Nucleus accumbens (tissue), 56 donors: ENCODE results near the gene WDR27.
"Not testable (repeated sequence)": the region's sequence is repeated elsewhere in the genome, so short reads cannot be mapped to it uniquely, and the experiment has no call there.

Experiments
- DNase-seq, 56 donors: peaks; one replicate each; lab custom pipeline; 2025; lab: John Stamatoyannopoulos, UW

WDR27 gene

DNA sequence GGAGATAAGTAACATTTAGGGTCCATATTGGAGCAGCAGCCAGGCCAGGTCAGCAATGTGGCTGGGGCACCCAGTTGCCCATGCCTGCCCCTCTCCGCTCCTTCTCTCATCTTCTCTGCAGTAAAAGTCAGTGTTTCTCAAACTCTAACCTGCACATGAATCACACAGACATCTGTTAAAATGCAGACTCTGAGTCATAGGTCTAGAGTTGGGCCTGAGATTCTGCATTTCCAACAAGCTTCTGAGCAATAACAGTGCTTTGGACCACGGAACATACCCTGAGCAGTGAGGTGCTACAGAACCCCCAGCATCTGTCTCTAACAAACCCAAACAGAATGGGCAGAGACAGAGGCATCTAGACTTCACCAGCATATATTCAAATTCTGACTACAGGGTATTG is 12.3 kb upstream of the WDR27 start:
- DNase-seq: no peak

DNA sequence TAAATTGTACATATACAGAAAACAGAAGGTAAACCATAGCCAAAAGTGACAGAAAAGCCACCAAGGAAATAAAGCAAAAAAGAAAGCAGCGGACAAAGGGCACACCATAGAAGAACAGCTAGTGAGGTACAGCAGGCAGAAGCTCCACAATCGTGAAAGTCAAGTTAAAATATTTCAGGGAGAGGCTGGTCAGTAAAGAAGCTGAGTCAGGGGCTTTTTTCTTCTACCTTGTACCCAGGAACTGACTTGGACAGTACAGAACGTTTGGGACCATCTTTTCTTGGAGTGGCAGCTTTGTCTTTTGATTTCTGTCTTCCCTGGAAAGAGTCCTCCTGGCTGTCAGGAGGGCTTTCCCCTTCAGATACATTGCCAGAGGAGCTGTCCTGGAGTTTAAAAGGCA is 8.2 kb upstream of the WDR27 start:
- DNase-seq: no peak

DNA sequence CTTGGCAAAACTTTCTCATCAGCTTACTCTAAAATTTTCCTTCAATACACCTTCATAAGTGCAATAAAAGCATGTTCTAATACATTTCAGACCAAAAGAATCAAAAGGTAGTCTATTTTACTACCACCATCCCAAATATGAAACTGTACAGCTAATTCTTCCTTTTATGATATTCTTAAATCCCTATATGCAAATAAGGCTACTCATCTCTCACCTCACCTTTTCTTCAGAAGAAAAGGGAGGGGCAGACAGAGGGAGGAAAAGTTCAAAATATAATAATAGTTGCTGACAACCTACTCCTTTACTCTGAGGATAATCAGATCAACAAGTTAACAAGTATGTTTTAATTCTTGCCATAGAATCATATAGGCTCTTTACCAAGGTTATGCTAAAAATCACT is 7.5 kb upstream of the WDR27 start:
- DNase-seq: no peak

- DNase-seq: no peak
These were observed 5.9 kb upstream of the WDR27 start for GRCh38 chr6:169707772-169708171.

GRCh38 chr6:169702840-169703246 is 1.0 kb upstream of the WDR27 start:
- no peak for DNase-seq

DNA sequence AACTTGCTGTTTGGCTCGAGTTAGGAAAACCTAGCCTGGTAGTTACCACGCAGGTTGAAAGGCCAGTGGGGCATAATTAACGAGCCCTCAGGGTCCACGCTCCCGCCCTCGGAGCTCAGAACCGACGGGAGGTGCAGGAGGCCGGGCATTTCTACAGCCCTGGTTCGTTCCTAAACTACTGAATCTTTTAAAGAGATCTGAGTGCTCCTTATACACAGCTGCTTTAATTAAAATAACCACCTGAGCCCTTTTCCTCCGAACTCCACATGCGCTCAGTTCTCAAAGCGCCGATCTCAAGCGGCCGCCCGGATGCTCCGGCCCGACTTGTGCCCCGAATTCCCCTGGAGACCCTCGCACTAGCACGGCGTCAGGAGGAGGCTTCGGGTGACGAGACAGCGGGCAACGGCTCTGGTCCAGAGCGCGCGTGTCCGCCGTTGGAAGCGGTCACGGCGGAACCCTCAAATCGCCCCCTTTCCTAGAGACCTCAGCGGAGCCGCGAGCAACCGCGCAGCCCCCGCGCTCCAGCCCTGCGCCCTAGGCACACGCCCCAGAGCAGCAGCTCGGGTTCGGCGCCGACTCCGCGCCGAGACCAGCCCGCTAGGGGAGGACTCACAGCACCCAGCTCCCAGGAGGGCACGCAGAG is 397 bp downstream of the WDR27 start:
- DNase-seq: peak in 6 of 56 donors; percentile 20 to 57 (median 32)

DNA sequence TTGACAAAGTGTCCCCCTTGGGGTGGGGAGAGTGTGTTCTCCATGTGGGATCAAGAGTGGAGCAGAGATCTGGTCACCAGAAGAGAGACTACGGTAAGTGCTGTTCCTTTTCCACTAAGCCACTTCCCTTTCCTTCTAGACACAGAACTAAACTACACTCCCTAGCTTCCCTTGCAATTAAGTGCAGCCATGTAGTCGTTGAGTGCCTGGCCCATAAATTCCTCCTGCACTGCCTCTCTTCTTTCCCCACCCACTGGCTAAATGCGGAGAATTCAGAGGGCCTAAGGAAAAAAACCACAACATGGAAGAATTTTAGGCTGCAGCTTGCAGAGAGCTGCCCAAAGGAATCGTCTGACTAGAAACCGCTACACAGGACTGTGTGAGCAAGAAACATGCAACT is 1.5 kb downstream of the WDR27 start:
- no peak for DNase-seq

- DNase-seq: not testable (repeated sequence)
These were observed 4.7 kb downstream of the WDR27 start for GRCh38 chr6:169697115-169697514.

DNA sequence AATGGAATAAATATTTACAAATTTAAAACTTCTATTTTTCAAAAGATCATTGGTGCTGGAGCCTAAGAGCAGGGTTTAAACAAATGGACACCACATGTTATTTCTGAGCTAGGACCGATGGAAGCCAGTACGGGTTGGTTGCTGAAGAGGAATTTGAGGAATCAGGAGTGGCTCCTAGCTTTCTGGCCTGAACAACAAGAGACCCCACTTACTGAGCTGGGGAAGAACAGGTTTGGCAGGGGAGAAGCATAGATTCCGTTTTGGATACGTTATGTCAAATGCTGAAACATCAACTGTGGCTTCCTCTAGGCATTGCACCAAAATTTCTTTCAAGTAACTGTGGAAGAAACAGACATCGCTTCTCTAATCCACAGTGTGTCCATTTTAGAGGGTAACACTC is 6.7 kb downstream of the WDR27 start:
- DNase-seq: no peak

GRCh38 chr6:169692516-169692915 is 9.3 kb downstream of the WDR27 start:
- no peak for DNase-seq

- DNase-seq: no peak
These were observed 10.6 kb downstream of the WDR27 start for GRCh38 chr6:169691260-169691659.

GRCh38 chr6:169689287-169689686 is 12.5 kb downstream of the WDR27 start:
- no peak for DNase-seq

DNA sequence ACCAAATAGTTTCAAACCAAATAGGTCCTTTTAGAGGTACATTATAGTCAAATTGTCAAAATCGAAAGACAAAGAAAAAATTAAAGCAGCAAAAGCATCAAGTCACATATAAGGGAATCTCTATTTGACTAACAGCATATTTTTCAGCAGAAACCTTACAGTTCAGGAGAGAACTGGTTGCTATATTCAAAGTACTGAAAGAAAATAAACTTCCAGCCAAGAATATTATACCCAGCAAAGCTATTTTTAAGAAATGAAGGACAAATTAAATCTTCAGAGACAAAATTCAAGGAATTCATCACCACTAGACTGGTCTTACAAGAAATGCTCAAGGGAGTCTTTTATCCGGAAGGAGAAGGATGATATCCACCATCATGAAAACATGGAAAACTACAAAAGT is 16.0 kb downstream of the WDR27 start:
- DNase-seq: no peak

DNA sequence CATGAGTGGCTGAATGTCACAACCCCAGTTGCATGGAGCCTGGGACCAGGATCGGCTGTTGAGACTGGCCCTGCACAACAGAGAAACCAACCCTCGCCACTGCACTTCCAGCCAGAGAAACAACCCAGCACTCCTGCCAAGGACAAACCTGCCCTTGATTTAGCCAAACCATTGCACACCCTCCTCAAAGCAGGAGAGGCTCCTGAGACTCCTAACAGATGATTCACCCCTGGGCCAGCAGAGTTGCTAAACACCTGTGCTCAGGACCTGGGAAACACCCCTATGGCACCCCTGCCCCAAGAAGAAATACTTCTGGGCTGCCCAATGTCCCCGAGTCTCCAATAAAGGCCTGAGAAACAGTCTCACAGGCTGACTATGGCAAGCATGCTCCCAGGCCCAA is 17.8 kb downstream of the WDR27 start:
- no peak for DNase-seq

DNA sequence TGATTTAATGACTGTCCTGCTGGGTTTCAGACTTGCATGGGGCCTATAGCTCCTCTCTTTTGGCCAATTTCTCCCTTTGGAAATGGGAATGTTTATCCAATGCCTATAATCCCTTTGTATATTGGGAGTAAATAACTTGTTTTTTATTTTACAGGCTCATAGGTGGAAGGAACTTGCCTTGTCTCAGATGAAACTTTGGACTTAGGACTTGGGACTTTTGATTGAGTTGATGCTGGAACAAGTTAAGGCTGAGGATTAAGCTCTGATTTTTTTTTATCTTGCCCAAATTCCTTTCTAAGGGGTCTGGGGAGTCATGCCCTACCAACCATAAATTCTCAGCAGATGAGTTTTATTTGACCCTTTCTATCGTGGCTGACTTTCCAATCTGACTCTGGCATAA is 23.5 kb downstream of the WDR27 start:
- DNase-seq: no peak

DNA sequence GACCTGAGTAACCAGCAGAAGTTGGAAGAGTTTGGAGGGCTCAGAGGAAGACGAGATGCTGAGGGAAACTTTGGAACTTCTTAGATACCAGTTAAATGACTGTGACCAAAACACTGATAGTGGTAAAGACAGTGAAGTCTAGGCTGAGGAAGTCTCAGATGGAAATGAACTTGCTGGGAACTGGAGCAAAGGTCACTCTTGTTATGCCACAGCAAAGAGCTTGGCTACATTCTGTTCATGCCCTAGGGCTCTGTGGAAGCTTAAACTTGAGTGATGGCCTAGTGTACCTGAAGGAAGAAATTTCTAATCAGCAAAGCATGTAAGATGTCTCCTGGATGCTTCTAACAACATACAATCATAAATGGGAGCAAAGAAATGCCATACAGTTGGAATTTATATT is 24.7 kb downstream of the WDR27 start:
- DNase-seq: no peak

DNA sequence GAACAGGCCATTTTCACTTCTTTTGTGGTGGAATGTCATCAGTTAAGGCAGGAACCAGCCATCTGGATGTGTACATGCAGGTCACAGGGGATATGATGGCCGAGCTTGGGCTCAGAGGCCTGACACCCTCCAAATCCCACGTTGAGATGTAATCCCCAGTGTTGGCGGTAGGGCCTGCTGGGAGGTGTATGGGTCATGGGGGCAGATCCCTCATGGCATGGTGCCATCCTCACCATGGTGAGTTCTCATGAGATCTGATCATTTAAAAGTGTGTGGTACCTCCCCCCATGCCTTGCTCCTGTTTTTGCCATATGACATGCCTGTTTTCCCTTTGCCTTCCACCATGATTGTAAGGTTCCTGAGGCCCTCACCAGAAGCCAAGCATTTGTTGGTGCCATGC is 26.8 kb downstream of the WDR27 start:
- DNase-seq: no peak

DNA sequence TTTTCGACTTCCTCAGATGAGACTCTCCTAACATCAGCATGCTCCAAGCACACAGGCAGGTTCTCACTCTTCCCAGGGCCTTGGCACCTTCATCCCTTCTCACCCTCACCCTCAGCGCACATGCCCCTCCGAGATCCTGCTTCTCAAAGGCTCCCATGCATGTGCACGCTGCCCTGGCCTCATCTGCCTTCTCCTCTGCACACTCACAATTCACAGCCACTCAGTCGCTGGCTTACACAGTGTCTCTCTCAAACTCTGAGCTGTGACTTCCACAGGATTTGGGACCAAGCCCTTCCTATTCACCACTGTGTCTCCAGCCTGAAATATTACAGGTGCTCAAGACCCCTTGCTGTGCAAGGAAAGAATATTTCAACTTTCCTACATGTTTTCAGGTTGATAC is 30.3 kb downstream of the WDR27 start:
- DNase-seq: no peak

DNA sequence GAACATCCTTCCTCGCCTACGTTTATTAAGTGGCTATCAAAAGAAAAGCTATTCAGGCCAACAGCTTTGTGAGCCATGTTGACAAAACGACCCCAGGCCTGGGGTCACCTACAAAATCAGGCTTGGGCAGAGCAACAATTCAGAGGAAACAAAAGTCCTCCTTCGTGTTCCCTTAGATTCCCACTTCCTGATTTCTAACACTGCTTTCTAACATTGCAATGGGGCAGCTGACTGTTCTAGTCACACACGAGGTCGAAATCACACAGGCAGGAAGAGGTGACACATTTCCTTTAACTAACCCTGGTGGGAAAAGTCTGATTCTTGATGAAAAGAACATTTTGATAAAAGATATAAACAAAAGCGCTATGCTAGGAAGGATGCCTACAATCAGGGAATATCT is 31.9 kb downstream of the WDR27 start:
- DNase-seq: no peak

- DNase-seq: peak in 4 of 56 donors; percentile 17 to 27 (median 23)
These were observed 32.7 kb downstream of the WDR27 start for GRCh38 chr6:169669147-169669546.

GRCh38 chr6:169668203-169668847 is 33.5 kb downstream of the WDR27 start:
- DNase-seq: no peak

DNA sequence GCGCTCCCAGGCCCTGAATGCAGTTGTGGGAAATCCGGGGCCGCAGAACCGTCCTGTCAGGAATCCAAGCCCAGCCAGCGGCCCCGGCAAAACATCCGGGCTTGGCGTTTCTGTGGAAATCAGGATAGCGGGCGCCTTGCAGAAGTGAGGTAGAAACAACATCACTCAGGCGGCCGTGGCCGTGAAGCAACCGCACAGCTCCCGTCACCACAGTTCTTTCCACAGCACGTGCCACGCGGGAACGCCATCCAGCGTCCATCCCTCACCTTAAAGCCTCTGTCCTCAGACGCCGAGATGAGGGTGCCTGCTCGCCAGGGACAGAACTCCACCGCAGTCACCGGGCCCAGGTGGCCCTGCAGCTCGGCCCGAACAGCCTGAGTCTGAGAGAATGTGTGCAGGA is 34.1 kb downstream of the WDR27 start:
- no peak for DNase-seq

- no peak for DNase-seq
These were observed 35.4 kb downstream of the WDR27 start for GRCh38 chr6:169666441-169666840.
